Fibroblast of lung (primary cell): ENCODE data around the gene NPPC.

Experiments used
- EZH2 ChIP-seq: IDR thresholded peaks from 2 replicates; pipeline ENCODE4 v1.5.1; 2012; ENCODE audit warnings: low read length, control low read depth, mild to moderate bottlenecking; ENCODE audit errors: missing control alignments
- TF ChIP-seq, protein P1 (sequence below), 2 donors: IDR thresholded peaks in 1 of 2; conservative IDR thresholded peaks in 1 of 2; 1 replicate in 1 of 2; 2 replicates in 1 of 2; pipeline ENCODE4 v1.5.1; 2011 to 2012; ENCODE audit warnings: low read length in 2 of 2, control low read depth in 1 of 2, inconsistent platforms in 1 of 2, low read depth in 1 of 2, mild to moderate bottlenecking in 1 of 2

DNA sequence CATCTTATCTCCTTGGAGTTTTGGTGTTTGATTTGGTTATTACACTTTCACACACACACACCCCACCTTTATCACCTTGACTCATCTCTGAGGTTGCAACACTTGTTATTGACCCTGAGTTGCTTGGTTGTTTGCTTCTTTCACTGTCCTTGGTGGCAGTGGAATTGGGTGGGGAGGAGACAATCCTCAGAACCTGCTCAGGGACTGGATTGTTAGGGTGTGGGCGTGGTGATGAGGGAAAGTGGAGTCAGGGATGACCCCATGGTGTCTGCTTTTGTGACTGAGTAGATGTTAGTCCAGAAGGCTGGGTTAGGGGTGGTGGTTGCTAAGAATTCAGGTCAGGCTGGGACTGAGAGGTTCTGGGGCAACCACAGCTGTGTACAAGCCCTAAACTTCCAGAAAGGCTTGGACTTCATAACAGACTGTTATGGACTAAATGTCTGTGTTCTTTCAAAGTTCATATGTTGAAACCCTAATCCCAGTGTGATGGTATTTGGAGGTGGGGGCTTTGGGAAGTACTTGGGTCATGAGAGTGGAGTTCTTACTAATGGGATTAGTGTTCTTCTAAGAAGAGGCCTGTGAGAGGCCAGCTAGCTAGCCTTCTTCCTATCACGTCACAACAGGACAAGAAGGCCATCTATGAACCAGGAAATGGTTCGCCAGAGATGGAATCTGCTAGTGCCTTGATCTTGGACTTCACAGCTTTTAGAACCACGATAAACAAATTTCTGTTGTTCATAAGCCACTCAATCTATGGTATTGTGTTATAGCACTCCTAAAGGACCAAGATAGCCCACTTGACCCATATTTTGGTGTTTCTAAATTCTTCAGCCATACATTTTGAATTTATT lies 31.9 kb upstream of the NPPC start:
- TF ChIP-seq, protein P1, sequence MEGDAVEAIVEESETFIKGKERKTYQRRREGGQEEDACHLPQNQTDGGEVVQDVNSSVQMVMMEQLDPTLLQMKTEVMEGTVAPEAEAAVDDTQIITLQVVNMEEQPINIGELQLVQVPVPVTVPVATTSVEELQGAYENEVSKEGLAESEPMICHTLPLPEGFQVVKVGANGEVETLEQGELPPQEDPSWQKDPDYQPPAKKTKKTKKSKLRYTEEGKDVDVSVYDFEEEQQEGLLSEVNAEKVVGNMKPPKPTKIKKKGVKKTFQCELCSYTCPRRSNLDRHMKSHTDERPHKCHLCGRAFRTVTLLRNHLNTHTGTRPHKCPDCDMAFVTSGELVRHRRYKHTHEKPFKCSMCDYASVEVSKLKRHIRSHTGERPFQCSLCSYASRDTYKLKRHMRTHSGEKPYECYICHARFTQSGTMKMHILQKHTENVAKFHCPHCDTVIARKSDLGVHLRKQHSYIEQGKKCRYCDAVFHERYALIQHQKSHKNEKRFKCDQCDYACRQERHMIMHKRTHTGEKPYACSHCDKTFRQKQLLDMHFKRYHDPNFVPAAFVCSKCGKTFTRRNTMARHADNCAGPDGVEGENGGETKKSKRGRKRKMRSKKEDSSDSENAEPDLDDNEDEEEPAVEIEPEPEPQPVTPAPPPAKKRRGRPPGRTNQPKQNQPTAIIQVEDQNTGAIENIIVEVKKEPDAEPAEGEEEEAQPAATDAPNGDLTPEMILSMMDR (conservative IDR thresholded peaks at IDR 0.05 in 1 of 2, IDR thresholded peaks at IDR 0.05 in 1 of 2; ENCODE audit: low read depth in 1 of 2, low read length in 2 of 2) = no peak
- no peak for TF ChIP-seq EZH2
